Right atrium auricular region (tissue), 2 donors: ENCODE measurements around the gene ERC2. TPM values are rescaled to one million over a fixed set of nuclear protein-coding genes. Genes with fewer than 3 reads are reported as not detected.

ENCODE experiments used
- DNase-seq: peaks from one replicate; pipeline ENCODE4 v3.0.0-alpha.2; 2019; ENCODE audit warnings: low spot score
- H3K27ac ChIP-seq, 2 donors: fragments of 200-600 bp; sonication (generic); 1 replicate in 1 of 2; 2 replicates in 1 of 2; pipeline ENCODE4 v1.5.1; 2016 to 2019
- H3K27me3 ChIP-seq, 2 donors: fragments of 200-600 bp; sonication (generic); one replicate each; pipeline versions ENCODE4 v1.5.1 to v1.6.0; 2017 to 2019
- H3K36me3 ChIP-seq: fragments of 200-600 bp; sonication (generic); one replicate; pipeline ENCODE4 v1.5.1; 2016
- H3K4me1 ChIP-seq, 2 donors: fragments of 200-600 bp; sonication (generic); one replicate each; pipeline versions ENCODE4 v1.5.1 to v1.6.0; 2017 to 2019
- H3K4me3 ChIP-seq, 2 donors: fragments of 200-600 bp; sonication (generic); 1 replicate in 1 of 2; 2 replicates in 1 of 2; pipeline ENCODE4 v1.5.1; 2017 to 2019; ENCODE audit warnings: mild to moderate bottlenecking in 1 of 2, moderate library complexity in 1 of 2
- H3K9me3 ChIP-seq, 2 donors: fragments of 200-600 bp; sonication (generic); one replicate each; pipeline ENCODE4 v1.5.1; 2019
- CTCF ChIP-seq, 2 donors: fragments of 200-600 bp; sonication (generic); IDR thresholded peaks; one replicate each; pipeline ENCODE4 v1.5.1; 2019; ENCODE audit warnings: antibody characterized with exemption in 2 of 2
- total RNA-seq, 2 donors: library from RNA; depleted of rRNA; stranded (reverse); fragments of >200 nt; gene quantifications; one replicate each; pipeline ENCODE4 v1.1.0, GENCODE V29; 2016

ERC2 gene
- total RNA-seq, 2 donors from 2014 or later = 2.9 to 4.0 TPM

GRCh38 chr3:56295161-56295560 is 173.1 kb downstream of the ERC2 start:
- TF ChIP-seq CTCF (IDR thresholded peaks at IDR 0.05) = no peak
- no peaks in the 10 kb centered on the region for H3K4me1 ChIP-seq
- H3K9me3 ChIP-seq = no peaks in the 10 kb centered on the region
- H3K4me3 ChIP-seq = no peak overlapping the region
- no peaks in the 10 kb centered on the region for H3K36me3 ChIP-seq
- no peaks in the 10 kb centered on the region for H3K27me3 ChIP-seq
- H3K27ac ChIP-seq = no peak overlapping the region
- DNase-seq = no peak

GRCh38 chr3:56294286-56294685 is 174.0 kb downstream of the ERC2 start:
- DNase-seq = no peak
- H3K36me3 ChIP-seq = no peaks in the 10 kb centered on the region
- no peak for TF ChIP-seq CTCF (IDR thresholded peaks at IDR 0.05)
- H3K4me3 ChIP-seq = no peak overlapping the region
- H3K9me3 ChIP-seq = no peaks in the 10 kb centered on the region
- no peaks in the 10 kb centered on the region for H3K4me1 ChIP-seq
- no peaks in the 10 kb centered on the region for H3K27me3 ChIP-seq
- no peak overlapping the region for H3K27ac ChIP-seq

GRCh38 chr3:56291953-56292352 is 176.3 kb downstream of the ERC2 start:
- Histone ChIP-seq H3K27ac (no peak overlapping the region), H3K9me3 (no peaks in the 10 kb centered on the region), H3K36me3 (no peaks in the 10 kb centered on the region), H3K27me3 (no peaks in the 10 kb centered on the region), H3K4me1 (no peaks in the 10 kb centered on the region), H3K4me3 (no peak overlapping the region)
- no peak for TF ChIP-seq CTCF (IDR thresholded peaks at IDR 0.05)
- DNase-seq = no peak

- TF ChIP-seq CTCF (IDR thresholded peaks at IDR 0.05) = no peak
- no peaks in the 10 kb centered on the region for H3K36me3 ChIP-seq
- DNase-seq = no peak
- no peaks in the 10 kb centered on the region for H3K27me3 ChIP-seq
- no peak overlapping the region for H3K4me3 ChIP-seq
- no peaks in the 10 kb centered on the region for H3K9me3 ChIP-seq
- H3K27ac ChIP-seq = no peak overlapping the region
- no peaks in the 10 kb centered on the region for H3K4me1 ChIP-seq
Measured at GRCh38 chr3:56291244-56291680, 177.0 kb downstream of the ERC2 start.

- H3K9me3 ChIP-seq = no peaks in the 10 kb centered on the region
- H3K36me3 ChIP-seq = no peaks in the 10 kb centered on the region
- no peak for DNase-seq
- TF ChIP-seq CTCF (IDR thresholded peaks at IDR 0.05) = no peak
- no peaks in the 10 kb centered on the region for H3K4me1 ChIP-seq
- no peaks in the 10 kb centered on the region for H3K27me3 ChIP-seq
- no peak overlapping the region for H3K4me3 ChIP-seq
- no peak overlapping the region for H3K27ac ChIP-seq
Measured at GRCh38 chr3:56290374-56290773, 177.9 kb downstream of the ERC2 start.

- Histone ChIP-seq H3K4me1 (no peaks in the 10 kb centered on the region), H3K27ac (no peak overlapping the region), H3K9me3 (no peaks in the 10 kb centered on the region), H3K27me3 (no peaks in the 10 kb centered on the region), H3K4me3 (no peak overlapping the region), H3K36me3 (no peaks in the 10 kb centered on the region)
- no peak for TF ChIP-seq CTCF (IDR thresholded peaks at IDR 0.05)
- no peak for DNase-seq
Measured at GRCh38 chr3:56288258-56288657, 180.0 kb downstream of the ERC2 start.
